GM12872 (cell line): Measurements from ENCODE around the gene LAMTOR2.

Source experiments
- TF ChIP-seq, protein P1 (sequence below): IDR thresholded peaks from 3 replicates; pipeline ENCODE4 v1.5.1; 2011; ENCODE audit warnings: low read depth, mild to moderate bottlenecking, low read length, moderate library complexity; ENCODE audit not compliant: insufficient read depth

LAMTOR2 gene

GRCh38 chr1:156054500-156055280 is at the start of gene LAMTOR2:
Gene LAMTOR2 (plus strand): TSS chr1:156054782. CDS start chr1:156054890, 108 bp downstream.
- TF ChIP-seq, protein P1, sequence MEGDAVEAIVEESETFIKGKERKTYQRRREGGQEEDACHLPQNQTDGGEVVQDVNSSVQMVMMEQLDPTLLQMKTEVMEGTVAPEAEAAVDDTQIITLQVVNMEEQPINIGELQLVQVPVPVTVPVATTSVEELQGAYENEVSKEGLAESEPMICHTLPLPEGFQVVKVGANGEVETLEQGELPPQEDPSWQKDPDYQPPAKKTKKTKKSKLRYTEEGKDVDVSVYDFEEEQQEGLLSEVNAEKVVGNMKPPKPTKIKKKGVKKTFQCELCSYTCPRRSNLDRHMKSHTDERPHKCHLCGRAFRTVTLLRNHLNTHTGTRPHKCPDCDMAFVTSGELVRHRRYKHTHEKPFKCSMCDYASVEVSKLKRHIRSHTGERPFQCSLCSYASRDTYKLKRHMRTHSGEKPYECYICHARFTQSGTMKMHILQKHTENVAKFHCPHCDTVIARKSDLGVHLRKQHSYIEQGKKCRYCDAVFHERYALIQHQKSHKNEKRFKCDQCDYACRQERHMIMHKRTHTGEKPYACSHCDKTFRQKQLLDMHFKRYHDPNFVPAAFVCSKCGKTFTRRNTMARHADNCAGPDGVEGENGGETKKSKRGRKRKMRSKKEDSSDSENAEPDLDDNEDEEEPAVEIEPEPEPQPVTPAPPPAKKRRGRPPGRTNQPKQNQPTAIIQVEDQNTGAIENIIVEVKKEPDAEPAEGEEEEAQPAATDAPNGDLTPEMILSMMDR = no peak

DNA sequence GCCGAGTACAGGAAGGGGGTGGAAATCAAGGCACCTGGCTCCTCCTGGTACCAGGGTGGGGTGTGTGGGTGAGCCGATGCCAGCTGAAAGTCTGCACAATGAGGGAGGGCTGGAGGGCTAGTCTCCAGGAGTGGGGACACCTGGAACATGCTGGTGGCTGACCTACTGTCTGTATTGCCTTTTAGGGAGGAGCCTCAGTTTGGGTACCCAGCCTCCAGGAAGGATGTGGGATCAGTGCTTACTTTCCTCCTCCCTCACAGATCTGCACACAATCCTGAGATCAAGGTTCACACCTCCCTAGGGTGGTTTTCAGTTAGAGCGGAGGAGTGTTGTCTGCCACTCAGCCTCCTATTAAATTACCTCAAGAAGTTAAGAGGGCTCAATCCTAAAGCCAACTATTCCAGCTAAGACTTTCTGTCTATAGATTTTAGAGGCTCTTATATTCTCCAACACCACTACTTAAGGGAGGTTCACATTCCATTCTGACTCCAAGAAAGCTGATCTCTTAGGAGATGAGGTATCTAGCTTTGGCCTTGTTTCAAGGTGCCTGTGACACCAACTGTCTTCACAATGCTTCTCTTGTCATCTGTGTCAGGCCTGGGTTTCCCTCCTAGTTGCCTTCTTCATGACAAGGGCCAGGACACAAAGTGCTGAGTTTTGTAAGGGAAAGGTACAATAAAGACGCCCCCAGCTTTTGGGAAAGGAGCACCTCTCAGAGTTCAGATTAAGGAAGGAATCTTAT is 49.6 kb upstream of the LAMTOR2 start:
- TF ChIP-seq, protein P1 = no peak

- TF ChIP-seq, protein P1 = no peak
These were observed 47.8 kb upstream of the LAMTOR2 start for GRCh38 chr1:156006666-156007376.

DNA sequence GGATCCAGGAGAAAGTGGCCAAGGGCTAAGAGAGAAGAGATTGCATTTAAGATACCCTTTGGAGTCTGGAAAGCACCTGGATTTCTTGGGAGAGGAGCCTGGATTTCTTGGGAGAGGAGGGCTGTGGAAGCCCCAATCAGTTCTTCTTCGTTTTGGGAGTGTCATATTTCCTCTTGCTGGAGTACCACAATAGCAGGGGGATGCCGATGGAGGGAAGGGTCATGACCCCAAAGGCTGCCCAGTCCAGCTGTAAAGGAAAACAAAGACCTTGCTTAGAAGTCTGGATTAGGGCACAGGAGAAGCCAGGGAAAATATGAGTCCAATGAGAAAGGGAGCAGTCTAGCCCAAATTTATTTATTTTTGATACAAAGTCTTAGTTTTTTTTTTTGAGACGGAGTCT is 45.2 kb upstream of the LAMTOR2 start:
- TF ChIP-seq, protein P1 = no peak

DNA sequence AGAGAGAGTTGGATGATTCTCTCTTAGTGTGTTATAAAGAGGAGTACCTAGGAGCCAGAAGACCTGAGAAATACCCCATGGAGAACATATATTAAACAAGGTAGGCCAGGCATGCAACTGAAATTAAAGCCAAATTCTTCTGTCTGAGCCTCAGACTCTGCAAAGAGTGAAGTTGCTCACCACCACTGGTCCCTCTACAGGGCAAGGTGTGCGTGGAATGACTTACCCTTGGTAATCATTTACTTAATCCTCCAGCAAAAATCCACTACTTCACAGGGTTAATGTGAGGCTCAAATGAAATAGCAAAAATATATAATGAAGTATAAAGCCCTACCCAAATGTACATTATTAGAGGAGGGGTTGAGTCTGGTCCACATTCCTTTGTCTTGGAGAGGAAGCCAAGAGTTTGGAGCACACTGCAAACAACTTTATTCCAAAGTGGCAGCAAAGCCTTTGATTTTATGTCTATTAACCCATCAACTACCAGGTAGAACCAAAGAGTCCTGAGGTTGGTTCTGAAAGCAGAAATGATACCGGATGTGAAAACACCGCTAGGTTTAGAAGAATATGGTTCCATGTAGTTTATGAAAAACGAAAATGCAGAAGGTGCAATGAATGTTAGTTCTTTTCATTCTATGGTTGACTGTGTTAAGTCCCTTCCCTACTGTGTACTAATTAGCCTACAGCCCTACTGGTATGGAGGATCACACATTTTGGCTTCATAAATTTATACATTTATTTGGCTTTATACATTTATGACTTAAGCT is 42.3 kb upstream of the LAMTOR2 start:
- TF ChIP-seq, protein P1 = peak; percentile 41

GRCh38 chr1:156014829-156015228 is 39.8 kb upstream of the LAMTOR2 start:
- TF ChIP-seq, protein P1 = no peak

- TF ChIP-seq, protein P1 = no peak
These were observed 34.7 kb upstream of the LAMTOR2 start for GRCh38 chr1:156019946-156020292.
